ENCODE measurements around the gene KLC1.

KLC1 gene

DNA sequence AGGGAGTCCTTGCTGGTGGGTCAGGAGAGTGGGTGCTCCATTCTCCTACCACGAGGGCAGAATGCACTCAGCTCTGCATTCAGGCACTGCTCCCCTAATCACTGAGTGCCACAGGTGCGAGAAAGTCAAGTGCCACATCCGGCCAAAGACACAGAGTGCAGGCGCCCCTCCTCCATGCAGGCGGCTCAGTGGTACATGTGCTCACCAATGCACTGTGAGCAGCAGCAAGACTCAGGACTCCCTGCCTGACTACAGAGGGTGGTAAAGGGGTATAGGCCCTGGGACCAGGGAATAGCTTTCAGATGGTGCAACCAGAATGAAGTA, 119.5 kb downstream of the KLC1 start:
- DNase-seq (ENCODE audit: low read depth in 3 of 3, low spot score in 1 of 3), result peak; percentile 3 to 10 (median 9)

DNA sequence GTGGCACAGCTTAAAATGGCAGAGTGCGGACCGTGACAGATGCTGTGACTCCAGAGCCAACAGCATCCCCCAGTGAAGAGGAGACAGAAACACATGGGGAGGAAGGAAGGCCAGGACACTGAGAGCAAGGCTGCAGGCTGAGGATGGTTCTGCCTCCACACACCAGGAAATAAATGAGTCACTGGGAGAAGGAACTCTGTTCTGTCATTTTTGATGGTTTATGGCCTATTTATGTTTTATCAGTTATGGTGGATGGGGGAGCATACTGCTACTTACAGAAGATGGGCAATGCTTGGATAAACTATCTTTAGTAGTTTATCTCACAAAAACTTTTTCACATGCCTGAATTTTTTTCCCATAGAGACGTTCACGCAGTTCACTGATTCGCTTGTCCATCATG, 120.4 kb downstream of the KLC1 start:
- no peak for DNase-seq (ENCODE audit: low read depth in 3 of 3, low spot score in 1 of 3)

DNA sequence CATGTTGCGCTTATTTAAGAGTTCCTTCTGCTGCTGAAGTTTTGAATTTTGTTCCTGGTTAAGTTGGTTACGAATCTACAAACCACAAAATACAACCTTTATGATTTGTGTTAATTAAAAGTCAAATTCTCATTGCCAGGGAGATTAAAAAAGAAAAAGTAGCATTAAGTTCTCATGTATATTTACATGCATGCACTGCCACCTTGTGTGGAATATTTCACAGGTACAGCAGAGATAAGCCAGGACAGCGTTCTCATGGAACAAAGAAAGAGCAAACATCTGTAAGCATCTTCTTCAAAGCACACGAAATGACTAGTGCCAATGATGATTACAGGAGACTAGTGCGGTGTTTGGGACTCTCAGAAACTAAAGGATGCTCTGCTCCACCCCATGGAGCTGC, 120.8 kb downstream of the KLC1 start:
- no peak for DNase-seq (ENCODE audit: low read depth in 3 of 3, low spot score in 1 of 3)

All from stimulated activated CD4-positive, alpha-beta T cell treated with anti-CD3 and anti-CD28 coated beads, TNF-alpha, amount 100 ng/mL, for 1 hour (primary cell).